GM19463 (cell line): Measurements from ENCODE around the gene ABHD12.
A peak's percentile ranks its signal among the peaks of the same experiment; 100 is the strongest.
"Not testable (repeated sequence)": the region's sequence is repeated elsewhere in the genome, so short reads cannot be mapped to it uniquely, and the experiment has no call there.

Experiments used
- ATAC-seq: cut with Tn5 transposase; IDR thresholded peaks from one replicate; pipeline ENCODE4 v1.9.1; 2021; ENCODE audit warnings: mild to moderate bottlenecking, moderate library complexity; ENCODE audit not compliant: unreplicated experiment

The ABHD12 gene

GRCh38 chr20:25324412-25324811, 66.2 kb downstream of the ABHD12 start:
- no peak for ATAC-seq

- ATAC-seq, result no peak
These were observed 67.0 kb downstream of the ABHD12 start for GRCh38 chr20:25323496-25324246.

- no peak for ATAC-seq
These were observed 68.6 kb downstream of the ABHD12 start for GRCh38 chr20:25321991-25322390.

- ATAC-seq, result no peak
These were observed 69.3 kb downstream of the ABHD12 start for GRCh38 chr20:25321262-25321831.

- ATAC-seq, result no peak
These were observed 70.4 kb downstream of the ABHD12 start for GRCh38 chr20:25320035-25320800.

GRCh38 chr20:25319241-25320034, 71.2 kb downstream of the ABHD12 start:
- ATAC-seq, result no peak

- ATAC-seq, result peak; percentile 91
These were observed 72.0 kb downstream of the ABHD12 start for GRCh38 chr20:25318471-25319240.

GRCh38 chr20:25317351-25318075, 73.1 kb downstream of the ABHD12 start:
- no peak for ATAC-seq

GRCh38 chr20:25316506-25317190, 74.0 kb downstream of the ABHD12 start:
- no peak for ATAC-seq

GRCh38 chr20:25315418-25316210, 75.0 kb downstream of the ABHD12 start:
- no peak for ATAC-seq

- ATAC-seq, result no peak
These were observed 75.9 kb downstream of the ABHD12 start for GRCh38 chr20:25314497-25315417.

GRCh38 chr20:25313593-25313992, 77.0 kb downstream of the ABHD12 start:
- no peak for ATAC-seq

- ATAC-seq, result not testable (repeated sequence)
These were observed 77.9 kb downstream of the ABHD12 start for GRCh38 chr20:25312716-25313115.

GRCh38 chr20:25310921-25311728, 79.5 kb downstream of the ABHD12 start:
- ATAC-seq, result no peak

GRCh38 chr20:25310268-25310920, 80.2 kb downstream of the ABHD12 start:
- peak; percentile 94 for ATAC-seq
